ENCODE results near the gene SEZ6. TPM values are rescaled to one million over a fixed set of nuclear protein-coding genes. Genes with fewer than 3 reads are reported as not detected.
A peak's percentile ranks its signal among the peaks of the same experiment; 100 is the strongest.

SEZ6 gene
- total RNA-seq, 1 donor from 2014 or later: not detected

- peaks cover 18% of the 10 kb centered on the region for H3K36me3 ChIP-seq (ENCODE audit: insufficient read depth, low read length)
- no peaks in the 10 kb centered on the region for H3K27me3 Mint-ChIP-seq (ENCODE audit: low read depth, unreplicated experiment)
- DNase-seq (ENCODE audit: low read depth) (no peak), FAIRE-seq (no peak)
- H3K4me3 Mint-ChIP-seq (ENCODE audit: unreplicated experiment): no peak overlapping the region
- TF ChIP-seq EZH2 (IDR thresholded peaks at IDR 0.05; ENCODE audit: insufficient read depth, low read length) (no peak), CTCF (IDR thresholded peaks at IDR 0.05; ENCODE audit: insufficient read depth, low read depth, low read length) (no peak)
- no peak overlapping the region for H2AFZ ChIP-seq (ENCODE audit: low read depth, low read length)
- no peak overlapping the region for H3K9ac ChIP-seq (ENCODE audit: low read length)
- peak overlapping the region; percentile 55 for H3K4me2 ChIP-seq (ENCODE audit: low read length)
- no peak overlapping the region for H3K27ac Mint-ChIP-seq (ENCODE audit: unreplicated experiment)
- H3K9me3 ChIP-seq (ENCODE audit: insufficient read depth, low read depth, low read length): peaks cover 5% of the 10 kb centered on the region
- H4K20me1 ChIP-seq (ENCODE audit: insufficient read depth, low read length): peaks cover 95% of the 10 kb centered on the region
- H3K4me3 ChIP-seq (ENCODE audit: insufficient read depth, low read depth, low read length): no peak overlapping the region
- H3K27me3 ChIP-seq (ENCODE audit: insufficient read depth, low read length): no peaks in the 10 kb centered on the region
- peaks cover 23% of the 10 kb centered on the region for H3K4me1 ChIP-seq (ENCODE audit: insufficient read depth, low read length)
- H3K4me1 Mint-ChIP-seq (ENCODE audit: low read depth, unreplicated experiment): peaks cover 19% of the 10 kb centered on the region
- peaks cover 2% of the 10 kb centered on the region for H3K9me3 Mint-ChIP-seq (ENCODE audit: unreplicated experiment)
- peaks cover 73% of the 10 kb centered on the region for H3K79me2 ChIP-seq (ENCODE audit: insufficient read depth, low read length)
- H3K36me3 Mint-ChIP-seq (ENCODE audit: low read depth, unreplicated experiment): peaks cover 47% of the 10 kb centered on the region
- peak overlapping the region; percentile 9 for H3K27ac ChIP-seq (ENCODE audit: low read depth, low read length)
Measured at GRCh38 chr17:28926366-28926765, 79.5 kb downstream of the SEZ6 start.

GRCh38 chr17:28925912-28926365 lies 79.9 kb downstream of the SEZ6 start:
- Mint-ChIP-seq H3K4me1 (ENCODE audit: low read depth, unreplicated experiment) (peaks cover 19% of the 10 kb centered on the region), H3K36me3 (ENCODE audit: low read depth, unreplicated experiment) (peaks cover 47% of the 10 kb centered on the region), H3K4me3 (ENCODE audit: unreplicated experiment) (no peak overlapping the region), H3K27me3 (ENCODE audit: low read depth, unreplicated experiment) (no peaks in the 10 kb centered on the region), H3K27ac (ENCODE audit: unreplicated experiment) (no peak overlapping the region), H3K9me3 (ENCODE audit: unreplicated experiment) (peaks cover 2% of the 10 kb centered on the region)
- peaks cover 23% of the 10 kb centered on the region for H3K36me3 ChIP-seq (ENCODE audit: insufficient read depth, low read length)
- no peak overlapping the region for H3K9ac ChIP-seq (ENCODE audit: low read length)
- FAIRE-seq (no peak), DNase-seq (ENCODE audit: low read depth) (peak; percentile 92)
- H3K27ac ChIP-seq (ENCODE audit: low read depth, low read length): peak overlapping the region; percentile 33
- no peak overlapping the region for H2AFZ ChIP-seq (ENCODE audit: low read depth, low read length)
- H3K79me2 ChIP-seq (ENCODE audit: insufficient read depth, low read length): peaks cover 69% of the 10 kb centered on the region
- H3K4me1 ChIP-seq (ENCODE audit: insufficient read depth, low read length): peaks cover 23% of the 10 kb centered on the region
- H3K9me3 ChIP-seq (ENCODE audit: insufficient read depth, low read depth, low read length): peaks cover 5% of the 10 kb centered on the region
- no peaks in the 10 kb centered on the region for H3K27me3 ChIP-seq (ENCODE audit: insufficient read depth, low read length)
- peak overlapping the region; percentile 55 for H3K4me2 ChIP-seq (ENCODE audit: low read length)
- peaks cover 96% of the 10 kb centered on the region for H4K20me1 ChIP-seq (ENCODE audit: insufficient read depth, low read length)
- H3K4me3 ChIP-seq (ENCODE audit: insufficient read depth, low read depth, low read length): no peak overlapping the region
- TF ChIP-seq EZH2 (IDR thresholded peaks at IDR 0.05; ENCODE audit: insufficient read depth, low read length) (no peak), CTCF (IDR thresholded peaks at IDR 0.05; ENCODE audit: insufficient read depth, low read depth, low read length) (no peak)

GRCh38 chr17:28920201-28920600 lies 85.6 kb downstream of the SEZ6 start:
- H3K4me2 ChIP-seq (ENCODE audit: low read length): no peak overlapping the region
- TF ChIP-seq CTCF (IDR thresholded peaks at IDR 0.05; ENCODE audit: insufficient read depth, low read depth, low read length) (no peak), EZH2 (IDR thresholded peaks at IDR 0.05; ENCODE audit: insufficient read depth, low read length) (no peak)
- no peak overlapping the region for H3K4me3 Mint-ChIP-seq (ENCODE audit: unreplicated experiment)
- no peaks in the 10 kb centered on the region for H3K27me3 ChIP-seq (ENCODE audit: insufficient read depth, low read length)
- no peak for FAIRE-seq
- H3K9ac ChIP-seq (ENCODE audit: low read length): no peak overlapping the region
- no peak overlapping the region for H3K27ac ChIP-seq (ENCODE audit: low read depth, low read length)
- H2AFZ ChIP-seq (ENCODE audit: low read depth, low read length): no peak overlapping the region
- no peak for DNase-seq (ENCODE audit: low read depth)
- H3K9me3 ChIP-seq (ENCODE audit: insufficient read depth, low read depth, low read length): no peaks in the 10 kb centered on the region
- H3K36me3 Mint-ChIP-seq (ENCODE audit: low read depth, unreplicated experiment): peaks cover 46% of the 10 kb centered on the region
- peaks cover 3% of the 10 kb centered on the region for H3K4me1 ChIP-seq (ENCODE audit: insufficient read depth, low read length)
- no peaks in the 10 kb centered on the region for H3K27me3 Mint-ChIP-seq (ENCODE audit: low read depth, unreplicated experiment)
- H3K79me2 ChIP-seq (ENCODE audit: insufficient read depth, low read length): peaks cover 19% of the 10 kb centered on the region
- peaks cover 88% of the 10 kb centered on the region for H4K20me1 ChIP-seq (ENCODE audit: insufficient read depth, low read length)
- no peaks in the 10 kb centered on the region for H3K9me3 Mint-ChIP-seq (ENCODE audit: unreplicated experiment)
- H3K4me1 Mint-ChIP-seq (ENCODE audit: low read depth, unreplicated experiment): peaks cover 4% of the 10 kb centered on the region
- H3K4me3 ChIP-seq (ENCODE audit: insufficient read depth, low read depth, low read length): no peak overlapping the region
- no peak overlapping the region for H3K27ac Mint-ChIP-seq (ENCODE audit: unreplicated experiment)
- H3K36me3 ChIP-seq (ENCODE audit: insufficient read depth, low read length): peaks cover 61% of the 10 kb centered on the region
